Measurements from ENCODE around the gene RNF144B. TPM values are rescaled to one million over a fixed set of nuclear protein-coding genes. Genes with fewer than 3 reads are reported as not detected.

Gene RNF144B
- total RNA-seq, 2 donors from 2014 or later, result 4.0 to 5.4 TPM

DNA sequence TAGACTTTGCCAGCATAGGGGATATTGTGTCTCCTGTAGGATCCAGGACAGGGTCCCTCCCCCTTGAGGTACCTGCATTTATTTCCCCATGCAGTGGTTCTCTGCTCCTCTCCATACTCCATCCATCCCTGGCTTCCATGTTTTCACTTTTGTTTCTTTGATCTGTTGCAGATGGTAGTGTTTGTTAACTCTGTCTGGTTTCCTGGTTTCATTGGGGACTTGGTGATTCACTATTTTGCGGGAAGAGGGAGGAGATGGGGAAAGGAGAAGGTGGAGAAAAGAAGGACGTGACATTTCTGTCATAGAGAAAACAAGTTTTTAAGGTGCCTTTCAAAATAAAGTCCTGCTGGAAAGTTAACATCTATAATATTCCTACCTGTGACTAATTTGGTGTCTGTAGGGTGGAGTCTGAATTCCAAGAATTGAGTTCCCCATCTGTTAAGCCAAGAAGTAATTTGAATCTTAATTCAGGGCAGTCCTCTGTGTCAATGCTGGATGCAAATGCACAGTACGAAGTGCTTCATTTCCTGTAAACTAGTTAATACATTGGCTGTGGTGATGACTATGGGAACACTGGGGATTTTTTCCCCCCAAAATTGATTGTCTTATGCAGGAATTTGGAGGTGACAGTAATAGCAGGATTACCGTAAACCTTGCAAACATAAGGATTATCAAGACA lies 6.9 kb upstream of the RNF144B start:
- H3K27me3 ChIP-seq, result no peaks in the 10 kb centered on the region
- intact Hi-C loops (cut with DNase I), result no loop called here
- WGBS, 2 donors, result 82 to 86% methylated on average over 4 of the region's 4 CpGs
- DNase-seq (no peak), ATAC-seq (no peak)
- H3K4me3 ChIP-seq, result no peak overlapping the region
- H3K36me3 ChIP-seq (replicated peaks in 1 of 2; ENCODE audit: insufficient read depth in 1 of 2, low read depth in 2 of 2), result no peaks in the 10 kb centered on the region
- TF ChIP-seq, protein P1, sequence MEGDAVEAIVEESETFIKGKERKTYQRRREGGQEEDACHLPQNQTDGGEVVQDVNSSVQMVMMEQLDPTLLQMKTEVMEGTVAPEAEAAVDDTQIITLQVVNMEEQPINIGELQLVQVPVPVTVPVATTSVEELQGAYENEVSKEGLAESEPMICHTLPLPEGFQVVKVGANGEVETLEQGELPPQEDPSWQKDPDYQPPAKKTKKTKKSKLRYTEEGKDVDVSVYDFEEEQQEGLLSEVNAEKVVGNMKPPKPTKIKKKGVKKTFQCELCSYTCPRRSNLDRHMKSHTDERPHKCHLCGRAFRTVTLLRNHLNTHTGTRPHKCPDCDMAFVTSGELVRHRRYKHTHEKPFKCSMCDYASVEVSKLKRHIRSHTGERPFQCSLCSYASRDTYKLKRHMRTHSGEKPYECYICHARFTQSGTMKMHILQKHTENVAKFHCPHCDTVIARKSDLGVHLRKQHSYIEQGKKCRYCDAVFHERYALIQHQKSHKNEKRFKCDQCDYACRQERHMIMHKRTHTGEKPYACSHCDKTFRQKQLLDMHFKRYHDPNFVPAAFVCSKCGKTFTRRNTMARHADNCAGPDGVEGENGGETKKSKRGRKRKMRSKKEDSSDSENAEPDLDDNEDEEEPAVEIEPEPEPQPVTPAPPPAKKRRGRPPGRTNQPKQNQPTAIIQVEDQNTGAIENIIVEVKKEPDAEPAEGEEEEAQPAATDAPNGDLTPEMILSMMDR (IDR thresholded peaks at IDR 0.05), result no peak
- TF ChIP-seq POLR2A (IDR thresholded peaks at IDR 0.05), result no peak
- H3K4me1 ChIP-seq, result peaks cover 8% of the 10 kb centered on the region
- H3K27ac ChIP-seq, result no peak overlapping the region
- no peaks in the 10 kb centered on the region for H3K9me3 ChIP-seq

DNA sequence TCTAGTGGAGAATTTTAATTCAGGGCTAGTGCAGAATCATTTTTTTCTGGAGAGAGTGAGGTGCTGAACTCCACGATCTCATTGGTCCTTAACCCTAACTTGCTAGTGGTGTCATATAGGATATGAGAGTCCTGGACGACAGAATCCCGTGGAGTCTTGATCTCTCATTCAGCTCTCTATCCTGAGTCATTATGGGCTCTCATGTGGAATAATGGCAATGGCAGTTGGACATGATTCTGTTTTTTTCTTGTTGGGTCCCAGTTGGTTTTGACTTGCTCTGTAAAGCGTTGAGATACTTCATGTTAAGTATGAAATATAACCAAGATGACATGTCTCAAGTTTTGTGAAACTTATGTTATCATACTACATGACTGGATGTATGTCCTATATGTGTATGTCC lies 6.3 kb upstream of the RNF144B start:
- peaks cover 11% of the 10 kb centered on the region for H3K4me1 ChIP-seq
- H3K9me3 ChIP-seq, result no peaks in the 10 kb centered on the region
- intact Hi-C loops (cut with DNase I), result no loop called here
- no peaks in the 10 kb centered on the region for H3K36me3 ChIP-seq (replicated peaks in 1 of 2; ENCODE audit: insufficient read depth in 1 of 2, low read depth in 2 of 2)
- WGBS, 2 donors, result 86 to 93% methylated on average over 4 of the region's 4 CpGs
- DNase-seq, result no peak
- no peak overlapping the region for H3K4me3 ChIP-seq
- no peak for ATAC-seq
- TF ChIP-seq, protein P1 (IDR thresholded peaks at IDR 0.05), result no peak
- TF ChIP-seq POLR2A (IDR thresholded peaks at IDR 0.05), result no peak
- no peaks in the 10 kb centered on the region for H3K27me3 ChIP-seq
- no peak overlapping the region for H3K27ac ChIP-seq

DNA sequence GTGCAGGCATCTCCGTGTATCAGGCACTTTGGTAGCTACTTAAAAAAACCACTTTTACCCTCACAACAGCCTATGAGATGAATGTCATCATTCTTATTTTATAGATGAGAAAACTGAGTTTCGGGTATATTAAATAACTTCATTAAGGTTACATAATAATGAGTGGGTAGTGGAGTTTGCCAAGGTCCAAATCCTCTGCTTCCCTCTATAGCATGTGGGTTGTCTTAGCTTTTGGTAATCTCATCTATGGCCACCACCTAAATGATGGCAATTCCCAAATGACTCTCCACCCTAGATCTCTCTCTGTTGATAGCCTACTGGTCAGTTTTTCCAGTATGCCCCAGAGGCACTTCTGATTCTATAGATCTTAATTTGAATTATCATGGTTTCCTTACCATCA lies 3.7 kb upstream of the RNF144B start:
- intact Hi-C loops (cut with DNase I), result no loop called here

DNA sequence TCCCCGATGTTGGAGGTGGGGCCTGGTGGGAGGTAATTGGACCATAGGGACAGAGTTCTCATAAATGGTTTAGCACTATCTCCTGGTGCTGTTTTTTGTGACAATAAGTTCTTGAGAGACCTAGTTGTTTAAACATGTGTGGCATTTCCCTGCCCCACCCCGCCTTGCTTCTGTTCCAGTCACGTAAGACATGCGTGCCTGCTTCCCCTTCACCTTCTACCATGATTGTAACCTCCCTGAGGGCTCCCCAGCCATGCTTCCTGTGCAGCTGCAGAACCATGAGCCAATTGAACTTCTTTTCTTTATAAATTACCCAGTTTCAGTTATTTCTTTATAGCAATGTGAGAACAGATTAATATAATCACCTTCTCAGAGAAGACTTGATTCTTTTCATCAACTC lies 2.5 kb upstream of the RNF144B start:
- no peaks in the 10 kb centered on the region for H3K9me3 ChIP-seq
- intact Hi-C loops (cut with DNase I), result no loop called here
- H3K27me3 ChIP-seq, result no peaks in the 10 kb centered on the region
- TF ChIP-seq, protein P1 (IDR thresholded peaks at IDR 0.05), result no peak
- no peak for TF ChIP-seq POLR2A (IDR thresholded peaks at IDR 0.05)
- H3K4me3 ChIP-seq, result no peak overlapping the region
- peaks cover 38% of the 10 kb centered on the region for H3K4me1 ChIP-seq
- ATAC-seq, result no peak
- 37 to 44% methylated on average over 4 of the region's 4 CpGs for WGBS, 2 donors
- peak in 1 of 4 donors; percentile 31 for DNase-seq
- H3K27ac ChIP-seq, result no peak overlapping the region
- no peaks in the 10 kb centered on the region for H3K36me3 ChIP-seq (replicated peaks in 1 of 2; ENCODE audit: insufficient read depth in 1 of 2, low read depth in 2 of 2)

More for the DNA sequence above, 3.7 kb upstream of the RNF144B start:
- DNase-seq, result no peak
- H3K27me3 ChIP-seq, result no peaks in the 10 kb centered on the region
- H3K36me3 ChIP-seq (replicated peaks in 1 of 2; ENCODE audit: insufficient read depth in 1 of 2, low read depth in 2 of 2), result no peaks in the 10 kb centered on the region
- WGBS, 2 donors, result 92 to 97% methylated on average over 2 of the region's 2 CpGs
- no peak overlapping the region for H3K27ac ChIP-seq
- TF ChIP-seq, protein P1 (IDR thresholded peaks at IDR 0.05), result no peak
- TF ChIP-seq POLR2A (IDR thresholded peaks at IDR 0.05), result no peak
- no peaks in the 10 kb centered on the region for H3K9me3 ChIP-seq
- no peak overlapping the region for H3K4me3 ChIP-seq
- peaks cover 27% of the 10 kb centered on the region for H3K4me1 ChIP-seq
- no peak for ATAC-seq
